BLaER1 treated with 17β-estradiol and CSF1 and Interleukin-3, amounts not matched to agents 10 nM and 100 nM (cell line): ENCODE results near the gene OTUD5.

ENCODE experiments used
- H3K27ac ChIP-seq, 11 experiments: shearing (Covaris generic); formaldehyde crosslinking; 2 replicates each; pipeline ENCODE4 v1.8.1; 2022
- H3K27me3 ChIP-seq, 11 experiments: shearing (Covaris generic); formaldehyde crosslinking; 2 replicates each; pipeline ENCODE4 v1.8.1; 2022
- H3K36me3 ChIP-seq, 11 experiments: shearing (Covaris generic); formaldehyde crosslinking; 2 replicates each; pipeline ENCODE4 v1.8.1; 2022
- H3K4me1 ChIP-seq, 10 experiments: shearing (Covaris generic); formaldehyde crosslinking; 2 replicates each; pipeline ENCODE4 v1.8.1; 2022
- H3K4me2 ChIP-seq, 11 experiments: shearing (Covaris generic); formaldehyde crosslinking; 2 replicates each; pipeline ENCODE4 v1.8.1; 2022
- H3K4me3 ChIP-seq, 10 experiments: shearing (Covaris generic); formaldehyde crosslinking; 2 replicates each; pipeline ENCODE4 v1.8.1; 2022
- H3K9ac ChIP-seq, 11 experiments: shearing (Covaris generic); formaldehyde crosslinking; 2 replicates each; pipeline ENCODE4 v1.8.1; 2022
- H3K9me3 ChIP-seq, 11 experiments: shearing (Covaris generic); formaldehyde crosslinking; replicated peaks in 1 of 11; 2 replicates each; pipeline ENCODE4 v1.8.1; 2022
- H4K20me1 ChIP-seq, 11 experiments: shearing (Covaris generic); formaldehyde crosslinking; 2 replicates each; pipeline ENCODE4 v1.8.1; 2022
- Cebpa-rat ChIP-seq, 11 experiments: shearing (Covaris generic); IDR thresholded peaks; 2 replicates each; pipeline ENCODE4 v1.8.1; 2022

Gene OTUD5

GRCh38 chrX:48902135-48902534 is 55.3 kb downstream of the OTUD5 start:
- Histone ChIP-seq H3K27me3 (peaks cover 0 to 49% (median 16%) of the 10 kb centered on the region in 11 experiments; a peak in 12 of 22 replicates), H3K27ac (no peak overlapping the region), H3K36me3 (peaks cover 31 to 78% (median 51%) of the 10 kb centered on the region in 11 experiments), H3K4me1 (peaks cover 9 to 21% (median 14%) of the 10 kb centered on the region in 10 experiments; a peak in 19 of 20 replicates), H4K20me1 (peaks cover 0 to 77% (median 46%) of the 10 kb centered on the region in 11 experiments; a peak in 15 of 22 replicates), H3K9ac (no peak overlapping the region), H3K4me3 (no peak overlapping the region), H3K4me2 (no peak overlapping the region), H3K9me3 (peaks cover 0 to 13% (median 3%) of the 10 kb centered on the region in 11 experiments; a peak in 7 of 22 replicates)
- TF ChIP-seq Cebpa-rat (IDR thresholded peaks at IDR 0.05): no peak

GRCh38 chrX:48901069-48901468 is 56.3 kb downstream of the OTUD5 start:
- Histone ChIP-seq H3K4me2 (no peak overlapping the region), H4K20me1 (peaks cover 0 to 76% (median 42%) of the 10 kb centered on the region in 11 experiments; a peak in 16 of 22 replicates), H3K4me3 (no peak overlapping the region), H3K27me3 (peaks cover 0 to 46% (median 12%) of the 10 kb centered on the region in 11 experiments; a peak in 12 of 22 replicates), H3K9ac (no peak overlapping the region), H3K4me1 (peaks cover 16 to 23% (median 20%) of the 10 kb centered on the region in 10 experiments), H3K27ac (no peak overlapping the region), H3K9me3 (peaks cover 0 to 15% (median 3%) of the 10 kb centered on the region in 11 experiments; a peak in 7 of 22 replicates), H3K36me3 (peaks cover 31 to 71% (median 47%) of the 10 kb centered on the region in 11 experiments)
- TF ChIP-seq Cebpa-rat (IDR thresholded peaks at IDR 0.05): no peak

GRCh38 chrX:48899078-48899410 is 58.4 kb downstream of the OTUD5 start:
- Histone ChIP-seq H3K4me3 (peak overlapping the region; percentile 67 to 84 (median 73); a peak in 17 of 20 replicates), H3K9me3 (peaks cover 0 to 15% (median 3%) of the 10 kb centered on the region in 11 experiments; a peak in 7 of 22 replicates), H3K36me3 (peaks cover 27 to 59% (median 39%) of the 10 kb centered on the region in 11 experiments), H4K20me1 (peaks cover 0 to 61% (median 38%) of the 10 kb centered on the region in 11 experiments; a peak in 16 of 22 replicates), H3K27ac (peak overlapping the region in 3 of 11 experiments; percentile 87 to 93 (median 89); a peak in 2 of 22 replicates), H3K9ac (peak overlapping the region; percentile 10 to 94 (median 89); a peak in 14 of 22 replicates), H3K27me3 (peaks cover 0 to 38% (median 21%) of the 10 kb centered on the region in 11 experiments; a peak in 11 of 22 replicates), H3K4me2 (peak overlapping the region; percentile 70 to 87 (median 81)), H3K4me1 (peaks cover 18 to 26% (median 23%) of the 10 kb centered on the region in 10 experiments)
- no peak for TF ChIP-seq Cebpa-rat (IDR thresholded peaks at IDR 0.05)

GRCh38 chrX:48897625-48898306 is 59.6 kb downstream of the OTUD5 start, which contains the start of the genes PQBP1 and TIMM17B:
TSS of gene PQBP1 (plus strand) at chrX:48897930. CDS start at chrX:48898510, 580 bp downstream.
TSS of gene TIMM17B (minus strand) at chrX:48897768. CDS start at chrX:48897749, 19 bp downstream.
- H3K4me2 ChIP-seq: peak within 1 kb of the TSS; percentile 75 to 87 (median 81)
- peaks cover 18 to 58% (median 37%) of the 10 kb centered on the region in 11 experiments; a peak in 21 of 22 replicates for H3K36me3 ChIP-seq
- no peak for TF ChIP-seq Cebpa-rat (IDR thresholded peaks at IDR 0.05)
- H3K27me3 ChIP-seq: peaks cover 0 to 44% (median 23%) of the 10 kb centered on the region in 11 experiments; a peak in 13 of 22 replicates
- peaks cover 0 to 58% (median 33%) of the 10 kb centered on the region in 11 experiments; a peak in 16 of 22 replicates for H4K20me1 ChIP-seq
- peaks cover 0 to 15% (median 3%) of the 10 kb centered on the region in 11 experiments; a peak in 7 of 22 replicates for H3K9me3 ChIP-seq
- H3K9ac ChIP-seq: peak within 1 kb of the TSS; percentile 87 to 94 (median 89)
- H3K4me3 ChIP-seq: peak within 1 kb of the TSS; percentile 67 to 84 (median 73)
- peak within 1 kb of the TSS; percentile 84 to 94 (median 90) for H3K27ac ChIP-seq
- peaks cover 20 to 31% (median 24%) of the 10 kb centered on the region in 10 experiments for H3K4me1 ChIP-seq

- H3K9ac ChIP-seq: peak overlapping the region; percentile 87 to 94 (median 89)
- no peak for TF ChIP-seq Cebpa-rat (IDR thresholded peaks at IDR 0.05)
- H3K27me3 ChIP-seq: peaks cover 0 to 38% (median 23%) of the 10 kb centered on the region in 11 experiments; a peak in 13 of 22 replicates
- H3K36me3 ChIP-seq: peaks cover 12 to 52% (median 31%) of the 10 kb centered on the region in 11 experiments; a peak in 21 of 22 replicates
- peaks cover 0 to 15% (median 3%) of the 10 kb centered on the region in 11 experiments; a peak in 7 of 22 replicates for H3K9me3 ChIP-seq
- H3K4me1 ChIP-seq: peaks cover 23 to 37% (median 30%) of the 10 kb centered on the region in 10 experiments
- peak overlapping the region; percentile 68 to 84 (median 77) for H3K4me2 ChIP-seq
- H4K20me1 ChIP-seq: peaks cover 0 to 52% (median 32%) of the 10 kb centered on the region in 11 experiments; a peak in 14 of 22 replicates
- peak overlapping the region; percentile 84 to 94 (median 90) for H3K27ac ChIP-seq
- H3K4me3 ChIP-seq: peak overlapping the region; percentile 67 to 84 (median 73)
Observed at GRCh38 chrX:48897157-48897624, 60.2 kb downstream of the OTUD5 start.

GRCh38 chrX:48896611-48897011 is 60.8 kb downstream of the OTUD5 start:
- peak overlapping the region; percentile 68 to 84 (median 77) for H3K4me2 ChIP-seq

GRCh38 chrX:48894891-48895290 is 62.5 kb downstream of the OTUD5 start:
- Histone ChIP-seq H3K4me1 (peaks cover 28 to 41% (median 33%) of the 10 kb centered on the region in 10 experiments), H3K9ac (no peak overlapping the region), H3K27ac (no peak overlapping the region), H3K36me3 (peaks cover 0 to 30% (median 13%) of the 10 kb centered on the region in 11 experiments; a peak in 11 of 22 replicates), H3K4me2 (no peak overlapping the region), H3K9me3 (peaks cover 0 to 21% (median 3%) of the 10 kb centered on the region in 11 experiments; a peak in 7 of 22 replicates), H3K4me3 (no peak overlapping the region), H4K20me1 (peaks cover 0 to 39% (median 19%) of the 10 kb centered on the region in 11 experiments; a peak in 11 of 22 replicates), H3K27me3 (peaks cover 0 to 29% (median 11%) of the 10 kb centered on the region in 11 experiments; a peak in 12 of 22 replicates)
- no peak for TF ChIP-seq Cebpa-rat (IDR thresholded peaks at IDR 0.05)

More at GRCh38 chrX:48896611-48897011, 60.8 kb downstream of the OTUD5 start:
- H3K27ac ChIP-seq: peak overlapping the region; percentile 84 to 94 (median 90)
- peaks cover 27 to 39% (median 33%) of the 10 kb centered on the region in 10 experiments for H3K4me1 ChIP-seq
- H3K36me3 ChIP-seq: peaks cover 7 to 46% (median 26%) of the 10 kb centered on the region in 11 experiments; a peak in 19 of 22 replicates
- H3K27me3 ChIP-seq: peaks cover 0 to 32% (median 18%) of the 10 kb centered on the region in 11 experiments; a peak in 13 of 22 replicates
- H4K20me1 ChIP-seq: peaks cover 0 to 46% (median 28%) of the 10 kb centered on the region in 11 experiments; a peak in 13 of 22 replicates
- TF ChIP-seq Cebpa-rat (IDR thresholded peaks at IDR 0.05): no peak
- H3K4me3 ChIP-seq: peak overlapping the region; percentile 67 to 84 (median 73)
- peak overlapping the region; percentile 87 to 94 (median 89) for H3K9ac ChIP-seq
- peaks cover 0 to 20% (median 3%) of the 10 kb centered on the region in 11 experiments; a peak in 7 of 22 replicates for H3K9me3 ChIP-seq
